GM21515 (cell line): Measurements from ENCODE around the gene TMEM47.

Source experiments
- ATAC-seq: cut with Tn5 transposase; IDR thresholded peaks from one replicate; pipeline ENCODE4 v1.9.1; 2021; ENCODE audit not compliant: unreplicated experiment

Gene TMEM47

DNA sequence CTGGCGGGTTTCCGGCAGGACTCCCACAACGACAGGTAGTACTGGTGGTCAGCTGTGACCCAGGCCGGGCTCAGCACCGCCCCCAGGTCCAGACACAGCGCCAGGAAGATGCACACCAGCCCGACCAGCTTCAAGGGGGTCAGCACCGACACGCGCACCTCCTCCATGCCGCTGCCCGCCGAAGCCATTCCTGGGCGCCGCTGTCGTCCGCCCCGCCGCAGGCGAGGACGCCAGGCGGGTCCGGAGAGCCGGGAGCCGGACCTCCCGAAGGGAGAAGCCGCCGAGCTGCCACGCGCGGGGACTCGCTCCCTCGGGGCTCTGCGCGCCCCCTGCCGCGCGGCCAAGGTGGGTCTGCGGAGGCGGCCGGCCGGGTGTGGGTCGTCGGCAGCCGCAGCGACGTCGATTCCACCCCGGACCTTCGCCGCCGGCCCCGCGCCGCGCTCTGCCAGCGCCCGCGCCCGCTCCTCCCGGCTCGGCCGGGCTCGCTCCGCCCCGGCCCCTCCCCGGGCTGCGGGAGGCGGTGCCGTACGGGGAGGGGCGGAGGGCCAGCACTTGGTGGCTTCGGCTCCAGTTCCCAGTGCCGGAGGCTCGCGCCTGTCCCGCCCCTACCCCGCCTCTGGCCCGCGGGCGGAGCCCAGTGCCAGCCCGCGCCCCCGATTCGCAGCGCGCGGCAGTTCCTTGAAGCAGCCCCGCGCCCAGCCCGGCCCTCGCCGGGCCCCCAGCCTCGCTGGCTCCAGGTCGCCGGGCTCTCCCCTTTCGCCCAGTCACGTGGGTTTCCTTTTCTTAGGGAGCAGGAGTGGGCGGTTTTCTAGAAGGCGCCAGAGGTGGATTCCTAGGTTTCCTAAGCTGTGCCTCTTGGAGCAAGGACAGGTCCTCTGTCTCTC lies at the start of gene TMEM47:
Gene TMEM47, minus strand, starts transcription at position 444 of the 884 bp plus-strand sequence. Its CDS starts 256 bp downstream, at position 188.
- no peak for ATAC-seq

DNA sequence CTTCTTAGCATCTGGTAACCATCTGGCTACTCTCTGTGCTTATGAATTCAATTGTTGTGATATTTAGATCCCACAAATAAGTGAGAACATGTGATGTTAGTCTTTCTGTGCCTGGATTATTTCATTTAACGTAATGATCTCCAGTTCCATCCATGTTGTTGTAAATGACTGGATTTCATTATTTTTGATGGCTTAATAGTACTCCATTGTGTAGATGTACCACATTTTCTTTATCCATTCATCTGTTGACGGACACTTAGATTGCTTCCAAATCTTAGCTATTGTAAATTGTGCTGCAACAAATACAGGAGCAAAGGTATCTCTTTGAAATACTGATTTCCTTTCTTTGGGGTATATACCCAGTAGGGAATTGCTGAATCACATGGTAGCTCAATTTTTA lies 30.0 kb upstream of the TMEM47 start:
- no peak for ATAC-seq

DNA sequence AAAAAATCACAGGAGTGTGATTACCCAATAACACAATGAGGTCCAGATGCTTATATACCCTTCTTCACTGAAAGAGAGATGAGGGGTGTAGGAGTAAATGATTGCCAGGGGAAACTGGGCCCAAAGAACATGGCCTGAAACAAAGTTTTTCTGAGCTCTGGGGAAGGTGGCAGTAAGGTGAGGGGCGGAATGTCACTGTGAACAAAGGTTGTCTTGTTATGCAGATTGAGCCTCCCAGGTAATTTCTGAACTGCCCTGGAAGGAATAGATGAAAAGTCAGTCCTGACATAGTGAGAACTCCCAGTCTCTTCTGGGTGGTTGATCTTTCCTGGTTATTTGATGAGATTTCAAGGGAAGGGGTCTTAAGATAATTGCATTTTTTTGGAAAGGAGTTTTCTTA lies 2.5 kb upstream of the TMEM47 start:
- no peak for ATAC-seq

DNA sequence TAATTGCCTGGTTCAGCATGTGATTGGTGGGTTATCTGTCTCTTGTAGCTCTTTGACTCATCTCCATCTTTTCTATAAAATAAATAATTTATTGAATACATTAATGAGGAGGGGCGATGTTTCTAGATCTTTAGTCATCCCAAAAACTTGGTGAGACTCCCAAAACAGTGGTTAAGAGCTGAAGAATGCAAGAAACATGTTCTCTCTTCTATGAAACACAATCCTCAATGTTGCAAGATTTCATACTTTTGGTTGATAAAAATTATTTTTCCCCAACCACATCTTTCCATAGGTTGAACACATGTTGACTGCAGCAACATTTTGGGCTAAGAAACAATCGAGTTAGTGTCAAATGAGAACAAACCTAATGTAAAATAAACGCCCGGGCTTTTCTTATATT lies 1.2 kb upstream of the TMEM47 start:
- ATAC-seq, result no peak

DNA sequence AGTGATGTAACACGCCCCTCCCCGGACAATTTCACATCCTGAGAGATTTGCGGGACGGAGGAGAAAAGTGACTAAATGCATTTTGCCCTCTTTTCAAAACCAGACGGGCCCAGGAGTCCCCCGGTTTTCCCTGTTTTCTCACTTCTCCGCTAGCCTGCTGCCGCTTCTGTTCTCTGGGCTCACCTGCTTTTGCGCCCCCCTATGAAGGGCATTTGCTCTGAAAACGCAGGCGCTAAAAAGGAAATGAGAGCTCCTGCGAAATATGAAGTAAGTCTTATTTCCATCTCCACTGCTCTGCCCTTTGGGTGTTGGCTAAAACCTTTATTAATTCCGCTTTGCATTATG lies 613 bp upstream of the TMEM47 start:
- no peak for ATAC-seq

DNA sequence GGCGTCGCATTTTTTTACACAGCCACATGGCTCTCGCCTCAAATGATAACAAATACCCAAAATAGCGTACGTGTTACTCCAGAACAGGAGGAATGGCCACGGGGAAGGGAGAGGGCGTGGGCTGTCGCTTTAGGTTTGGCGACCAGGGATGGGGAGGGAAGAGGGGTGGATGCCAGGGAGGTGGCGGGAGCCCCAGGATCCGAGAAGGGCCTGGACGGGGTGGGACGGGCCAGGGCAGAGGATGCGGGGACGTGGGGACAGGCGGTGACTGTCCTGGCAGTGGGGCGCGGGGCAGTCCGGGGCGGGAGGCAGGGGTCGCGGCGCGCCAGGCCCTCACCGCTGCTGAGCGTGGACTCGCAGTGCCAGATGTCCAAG lies 631 bp downstream of the TMEM47 start:
- ATAC-seq, result no peak

DNA sequence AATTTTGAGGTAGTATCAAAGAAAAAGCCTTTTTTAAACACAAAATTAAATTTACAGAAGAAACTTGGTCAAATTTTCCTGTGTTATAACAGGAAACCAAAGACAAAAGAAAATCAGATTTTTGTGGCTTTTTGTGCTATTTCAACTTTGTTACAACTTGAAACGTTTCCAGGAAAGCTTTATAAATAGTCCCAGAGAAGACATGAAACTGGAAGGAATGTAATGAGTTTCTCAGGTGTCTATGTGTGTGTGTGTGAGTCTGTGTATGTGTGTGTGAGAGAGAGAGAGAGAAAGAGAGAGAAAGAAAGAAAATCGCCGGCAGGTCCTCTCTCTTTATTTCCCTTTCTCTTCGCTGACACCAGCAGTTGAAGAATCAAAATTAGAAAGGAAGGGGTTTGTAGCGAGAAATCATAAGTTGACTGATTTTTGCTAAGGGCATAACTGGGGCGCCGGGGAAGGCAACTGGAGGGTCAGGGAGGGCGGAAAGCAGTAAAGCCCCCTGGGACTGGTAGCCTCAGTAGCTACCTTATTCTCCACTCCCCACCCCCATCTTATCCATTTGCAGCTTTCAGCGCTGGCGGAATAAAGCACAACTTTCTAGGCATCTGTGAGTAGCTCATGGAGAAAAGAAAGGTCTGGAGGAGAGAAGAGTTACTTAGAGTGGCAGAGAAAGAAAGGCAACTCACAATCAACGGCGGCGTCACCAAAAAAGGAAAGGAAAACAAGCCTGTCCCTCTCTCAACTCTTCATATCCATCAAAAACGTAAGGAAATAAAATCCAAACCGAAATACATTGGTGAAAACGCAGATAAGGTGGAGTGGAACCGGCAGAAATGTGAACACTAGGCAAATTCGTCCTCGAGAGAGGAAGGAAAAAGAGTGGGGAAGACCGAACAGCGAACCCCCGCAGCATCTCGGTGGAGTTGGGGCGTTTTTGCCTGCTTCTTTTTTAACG lies 1.3 kb downstream of the TMEM47 start:
- no peak for ATAC-seq

DNA sequence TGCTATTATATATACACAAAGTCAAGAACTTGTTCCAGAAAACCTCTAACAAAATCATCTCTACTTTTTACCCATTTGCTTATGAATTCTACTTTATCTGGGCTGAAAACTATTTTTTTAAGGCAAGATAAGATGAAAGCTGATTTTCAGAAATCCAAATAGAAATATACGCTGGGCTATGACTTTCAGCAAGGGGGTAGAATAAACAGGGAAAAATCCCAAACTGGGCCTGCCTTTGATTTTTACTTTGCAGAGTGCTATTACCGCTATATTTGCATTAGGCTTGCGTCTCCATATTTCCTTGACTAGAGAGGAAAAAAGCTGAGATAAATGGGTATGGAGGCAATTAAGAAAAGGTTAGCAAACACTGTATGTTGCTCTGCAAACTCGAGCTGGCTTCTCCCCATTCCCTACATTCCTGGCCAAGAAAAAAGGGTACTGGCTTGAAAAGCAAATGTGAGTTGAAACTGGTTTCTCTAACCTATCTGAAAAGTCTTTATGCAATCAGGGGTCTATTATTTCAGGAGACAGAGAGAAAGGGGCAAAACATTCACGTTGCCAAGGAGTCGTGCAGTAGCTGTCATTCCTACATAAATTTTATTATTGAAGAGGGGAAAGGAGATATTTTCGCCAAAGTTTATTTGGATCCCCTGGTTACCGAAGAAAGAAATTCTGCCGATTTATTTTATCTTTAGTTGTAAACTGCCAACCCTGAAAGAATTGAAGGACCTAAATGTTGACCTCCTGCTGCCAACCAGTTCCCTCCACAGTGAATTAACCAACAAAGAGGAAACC lies 2.2 kb downstream of the TMEM47 start:
- no peak for ATAC-seq

DNA sequence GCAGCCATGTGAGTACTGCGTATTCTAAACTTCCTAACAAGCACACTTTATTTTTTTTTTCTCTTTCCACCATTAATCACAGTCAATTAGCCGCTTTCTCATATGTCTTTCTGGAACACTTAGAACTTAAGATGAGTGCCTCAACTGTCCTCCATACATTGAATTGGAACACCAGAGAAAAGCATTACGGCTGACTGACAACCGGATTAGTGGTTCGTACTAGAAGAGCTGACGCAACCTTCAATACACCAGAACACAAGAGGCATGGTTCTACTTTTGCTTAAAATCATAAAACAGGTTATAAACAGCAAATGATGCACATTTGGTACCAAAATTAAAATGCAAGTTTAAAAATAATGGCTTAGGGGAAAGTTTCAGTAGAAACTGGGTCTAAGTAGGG lies 3.3 kb downstream of the TMEM47 start:
- ATAC-seq, result no peak

DNA sequence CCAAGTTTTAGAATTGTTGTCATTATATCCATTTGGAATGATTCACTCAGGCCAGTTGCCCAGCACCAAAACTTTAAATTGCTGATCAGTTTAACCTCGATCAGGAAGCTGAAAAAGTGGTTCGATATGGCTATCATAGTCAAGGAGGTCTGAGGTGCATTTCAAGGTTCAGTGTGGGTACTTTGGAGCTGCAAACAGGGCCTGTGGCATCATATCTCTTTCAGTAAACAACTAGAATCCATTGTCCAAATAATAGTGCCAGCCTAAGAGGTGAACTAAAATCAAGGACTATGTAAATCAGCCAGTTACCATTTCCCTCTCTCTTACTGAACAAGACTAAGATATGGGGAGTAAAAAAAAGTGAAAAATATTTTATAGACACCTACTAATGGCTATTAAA lies 14.2 kb downstream of the TMEM47 start:
- no peak for ATAC-seq

DNA sequence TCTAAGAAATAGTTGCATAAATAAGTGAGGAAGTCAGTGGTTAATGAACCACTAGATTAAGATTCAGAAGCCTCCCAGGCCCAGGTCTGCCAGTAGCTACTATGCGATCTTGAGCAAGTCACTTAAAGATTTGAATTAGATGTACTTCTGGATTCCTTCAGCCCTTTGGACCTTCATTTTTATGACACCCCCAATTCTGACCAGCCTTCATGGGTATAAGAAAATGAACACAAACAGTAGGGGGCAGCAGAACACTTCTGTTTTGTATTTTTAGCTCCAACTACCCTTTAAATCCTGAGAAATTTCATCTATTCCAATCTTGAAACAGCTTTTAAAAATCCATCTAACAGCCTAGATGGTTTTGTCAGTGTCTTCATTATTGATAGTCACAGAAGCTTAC lies 19.0 kb downstream of the TMEM47 start:
- no peak for ATAC-seq

DNA sequence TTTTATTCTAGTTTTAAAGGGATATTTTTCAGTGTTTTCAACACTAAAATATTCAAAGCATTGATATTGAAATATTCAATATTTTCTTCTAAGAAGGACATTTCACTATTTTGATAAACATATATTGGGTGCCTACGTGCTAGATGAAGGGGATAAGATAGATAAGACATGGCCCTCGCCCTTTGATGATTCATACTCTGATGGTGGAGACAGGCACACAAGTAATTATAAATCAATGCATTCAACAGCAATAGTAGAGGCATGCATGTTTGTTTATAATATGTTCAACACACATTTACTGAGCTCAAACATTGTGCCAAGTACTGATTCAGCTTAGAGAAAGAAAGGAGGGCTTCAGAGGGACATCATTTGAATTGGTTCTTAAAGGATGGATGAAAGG lies 22.7 kb downstream of the TMEM47 start:
- ATAC-seq, result no peak

DNA sequence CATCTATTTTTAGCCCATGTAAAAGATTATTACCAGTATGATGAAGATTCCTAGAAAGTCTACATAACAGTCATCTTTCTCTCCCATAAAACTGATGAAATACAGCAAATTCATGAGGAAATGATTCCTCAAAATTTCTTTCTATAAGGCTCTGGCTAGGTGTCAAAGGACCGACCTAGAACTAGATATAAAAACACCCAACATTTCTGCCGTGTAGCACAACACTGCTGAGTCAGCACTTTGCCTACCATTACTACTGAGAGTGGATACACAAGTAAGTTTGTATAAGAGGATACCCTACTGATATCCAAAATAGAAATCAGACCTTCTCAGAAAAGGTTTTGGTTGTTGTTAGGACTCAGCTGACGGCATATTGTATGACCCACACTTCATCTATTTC lies 24.7 kb downstream of the TMEM47 start:
- ATAC-seq, result no peak

DNA sequence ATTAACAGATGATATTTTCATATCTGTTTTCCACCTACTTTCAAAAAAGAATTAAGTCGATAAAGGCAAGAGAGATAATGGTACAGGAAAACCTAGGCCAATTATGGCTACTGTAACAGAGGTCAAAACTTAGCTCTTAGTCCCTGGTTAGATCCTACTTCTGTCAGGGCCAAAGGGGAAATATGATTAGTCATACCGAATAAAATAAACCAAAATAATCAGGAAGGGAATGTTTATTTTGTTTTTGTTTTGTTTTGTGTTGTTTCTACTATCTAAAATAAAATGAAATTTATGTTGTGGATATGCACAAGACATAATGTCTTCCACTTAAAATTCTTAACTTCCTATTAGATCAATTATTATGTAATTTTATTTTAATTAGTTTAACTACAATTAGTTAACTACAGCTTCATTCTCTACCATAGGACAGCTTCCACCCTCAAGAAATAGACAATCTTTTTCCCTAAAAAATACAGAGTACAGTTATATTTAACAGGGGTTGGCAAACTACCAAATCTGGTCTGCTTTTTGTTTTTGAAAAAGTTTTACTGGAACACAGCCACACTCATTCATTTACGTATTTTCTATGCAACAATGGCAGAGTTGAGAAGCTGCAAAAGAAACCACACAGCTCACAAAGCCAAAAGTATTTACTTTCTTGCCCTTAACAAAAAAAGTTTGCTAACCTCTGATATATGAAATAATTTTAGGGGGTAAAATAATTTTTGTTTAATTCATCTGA lies 25.4 kb downstream of the TMEM47 start:
- ATAC-seq, result no peak

DNA sequence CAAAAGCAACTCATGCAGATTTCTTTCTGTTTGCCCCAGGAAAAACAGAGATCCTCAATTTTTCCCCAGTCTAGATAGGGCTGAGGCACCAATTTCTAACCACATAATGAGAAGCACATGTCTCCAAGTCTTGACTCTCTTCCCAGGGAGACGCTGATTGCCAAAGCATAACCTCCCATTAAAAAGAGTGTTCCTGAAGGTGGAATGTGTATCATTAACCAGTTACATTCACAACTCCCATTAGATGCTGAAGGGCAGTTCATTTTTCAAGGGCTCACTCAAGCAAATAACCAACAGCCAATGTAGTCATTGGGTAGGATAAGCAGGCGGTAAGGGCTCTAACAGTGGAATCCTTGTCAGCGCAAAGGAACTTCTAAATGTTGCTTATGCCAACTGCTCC lies 27.5 kb downstream of the TMEM47 start:
- ATAC-seq, result no peak

DNA sequence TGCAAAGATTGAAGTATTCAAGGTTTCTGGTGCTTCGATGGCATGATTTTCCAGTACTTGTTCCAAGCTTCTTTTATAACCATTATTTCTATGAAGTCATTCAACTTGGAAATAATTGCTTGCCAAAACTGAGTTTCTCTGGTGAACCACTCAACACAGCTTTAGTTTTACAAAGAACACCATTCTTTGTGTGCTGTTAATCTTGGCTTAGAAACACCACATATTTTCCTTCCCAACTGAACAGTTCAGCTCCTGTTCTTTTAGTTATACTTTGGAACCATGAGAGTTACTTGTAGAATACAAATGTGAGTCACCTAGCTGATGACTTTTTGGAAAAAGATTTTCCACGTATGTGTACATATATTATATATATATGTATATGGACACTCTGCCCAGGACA lies 32.7 kb downstream of the TMEM47 start:
- no peak for ATAC-seq

DNA sequence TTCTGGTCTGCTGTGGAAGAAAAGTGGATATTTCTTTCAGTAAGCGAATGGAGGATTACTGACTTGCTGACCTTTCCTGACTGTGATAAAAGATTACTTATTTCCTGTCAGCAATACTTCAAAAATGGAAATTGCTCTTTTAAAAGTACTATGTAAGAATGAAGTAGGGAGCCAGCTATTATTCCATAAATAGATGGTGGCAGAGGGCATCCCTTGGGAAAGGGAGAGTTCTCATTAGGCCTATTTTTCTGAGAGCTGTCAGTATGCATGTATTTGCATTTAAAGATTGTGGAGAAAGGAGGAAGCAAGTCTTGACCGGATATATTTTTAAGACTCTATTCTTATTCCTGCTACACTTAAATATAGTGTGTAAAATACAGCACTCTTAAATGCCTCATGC lies 37.2 kb downstream of the TMEM47 start:
- ATAC-seq, result no peak

DNA sequence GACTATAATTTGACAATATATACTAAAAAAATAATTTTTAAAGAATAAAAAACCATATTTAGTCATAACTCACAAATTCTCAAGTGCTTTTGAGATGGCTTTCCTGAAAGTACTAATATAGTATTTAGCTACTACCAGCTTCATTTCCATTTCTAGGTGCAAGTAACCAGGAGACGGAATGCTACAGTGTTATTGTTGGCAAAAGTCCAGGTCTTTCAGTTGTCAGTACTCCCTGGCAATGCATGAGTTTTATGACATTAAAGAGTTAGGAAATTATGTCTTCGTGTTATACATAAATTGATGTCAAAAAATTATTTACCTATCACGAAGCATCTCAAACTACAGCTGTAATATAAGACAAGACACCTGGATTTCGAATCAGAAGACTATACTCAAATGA lies 45.0 kb downstream of the TMEM47 start:
- ATAC-seq, result no peak

DNA sequence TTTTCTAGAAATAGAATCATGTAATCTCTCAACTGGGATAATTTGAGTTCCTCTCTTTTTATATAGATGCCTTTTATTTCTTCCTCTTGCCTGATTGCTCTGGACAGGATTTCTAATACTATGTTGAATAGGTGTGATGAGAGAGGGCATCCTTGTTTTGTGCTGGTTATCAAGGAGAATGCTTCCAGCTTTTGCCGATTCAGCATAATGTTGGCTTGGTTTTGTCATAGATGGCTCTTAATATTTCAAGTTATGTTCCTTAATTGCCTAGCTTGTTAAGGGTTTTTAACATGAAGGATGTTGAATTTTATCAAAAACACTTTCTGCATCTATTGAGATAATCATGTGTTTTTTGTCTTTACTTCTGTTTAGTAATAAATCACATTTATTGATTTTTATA lies 58.7 kb downstream of the TMEM47 start:
- ATAC-seq, result no peak

DNA sequence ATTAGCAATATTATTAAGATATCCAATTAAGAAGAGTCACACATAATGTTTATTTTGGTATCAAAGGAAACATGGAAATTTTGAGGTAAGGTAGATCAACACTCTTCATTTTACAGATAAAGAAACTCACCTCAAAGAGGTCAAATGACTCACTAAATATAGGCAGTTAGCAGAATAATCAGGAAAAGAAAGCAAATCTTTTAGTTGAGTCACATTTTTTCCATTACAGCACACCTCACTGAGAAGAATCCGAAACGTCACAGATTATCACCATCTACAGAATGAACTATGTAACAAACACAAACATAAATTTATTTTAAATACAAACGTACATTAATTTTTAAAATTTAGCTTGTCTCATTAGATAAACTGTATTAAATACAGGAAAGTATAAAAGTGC lies 70.1 kb downstream of the TMEM47 start:
- no peak for ATAC-seq
